Suppressor macrophage treated with lipopolysaccharide for 4 hours (primary cell): Measurements from ENCODE around the gene ZNF418.
A peak's percentile ranks its signal among the peaks of the same experiment; 100 is the strongest.
"Not testable (repeated sequence)": the region's sequence is repeated elsewhere in the genome, so short reads cannot be mapped to it uniquely, and the experiment has no call there.

Experiments used
- DNase-seq: peaks from one replicate; pipeline ENCODE4 v3.0.0-alpha.2; 2020

Gene ZNF418

DNA sequence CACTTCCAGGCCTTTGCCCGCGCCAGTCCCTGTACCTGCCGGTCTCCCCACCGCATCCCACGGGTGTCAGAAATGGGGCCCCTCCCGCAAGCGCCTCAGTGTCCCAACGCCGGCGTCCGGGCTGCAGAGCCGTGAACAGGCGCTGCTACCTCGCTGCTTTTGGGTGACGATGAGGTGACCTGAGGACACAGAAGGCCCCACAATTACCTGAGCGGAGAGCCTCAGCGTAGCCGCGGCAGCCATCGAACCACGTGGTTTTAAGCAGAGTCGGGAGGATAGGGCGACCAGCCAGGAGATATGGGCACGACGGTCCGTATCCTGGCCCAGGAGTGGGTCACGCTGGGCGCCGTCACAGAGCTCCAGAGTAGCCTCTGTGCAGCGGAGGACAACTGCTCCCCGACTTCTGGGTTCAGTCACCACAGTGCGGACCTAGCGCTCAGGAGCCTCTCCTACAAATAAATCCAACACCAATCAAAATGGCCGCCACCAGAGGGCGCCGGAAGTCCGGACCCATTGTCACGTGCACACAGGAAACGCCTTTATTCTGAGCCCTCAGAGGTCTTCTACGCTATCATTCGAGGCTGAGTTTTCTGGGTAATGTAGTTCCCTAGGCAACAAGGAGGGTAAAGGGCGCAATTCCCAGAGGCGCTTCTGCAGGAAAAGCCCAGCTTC is 46.5 kb downstream of the ZNF418 start, which contains the start of gene ZNF814:
ZNF814 (minus strand) TSS at position 478 of the 672 bp plus-strand sequence; CDS start at position 243, 235 bp downstream.
- DNase-seq, result peak; percentile 76

DNA sequence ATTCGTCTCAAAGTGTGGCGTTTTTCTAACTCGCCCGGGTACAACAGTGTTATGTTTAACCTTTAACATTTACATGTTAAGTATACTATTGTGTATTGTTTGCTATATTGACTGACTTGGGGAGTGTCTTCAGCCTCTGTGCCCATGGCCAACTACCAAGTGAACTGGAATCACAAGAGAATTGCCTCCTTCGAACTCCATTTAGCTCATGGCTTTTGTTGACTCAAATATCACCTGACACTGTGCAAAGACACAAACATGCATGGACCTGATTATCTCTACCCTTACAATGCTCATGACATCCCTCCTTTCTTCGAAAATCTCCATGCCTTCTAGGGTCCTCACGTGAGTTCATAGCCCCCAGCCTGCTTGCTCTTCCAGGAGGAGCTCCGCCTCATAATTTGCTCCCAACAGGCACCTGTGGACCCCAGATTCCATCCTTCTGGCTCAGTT is 47.1 kb downstream of the ZNF418 start:
- DNase-seq, result no peak

DNA sequence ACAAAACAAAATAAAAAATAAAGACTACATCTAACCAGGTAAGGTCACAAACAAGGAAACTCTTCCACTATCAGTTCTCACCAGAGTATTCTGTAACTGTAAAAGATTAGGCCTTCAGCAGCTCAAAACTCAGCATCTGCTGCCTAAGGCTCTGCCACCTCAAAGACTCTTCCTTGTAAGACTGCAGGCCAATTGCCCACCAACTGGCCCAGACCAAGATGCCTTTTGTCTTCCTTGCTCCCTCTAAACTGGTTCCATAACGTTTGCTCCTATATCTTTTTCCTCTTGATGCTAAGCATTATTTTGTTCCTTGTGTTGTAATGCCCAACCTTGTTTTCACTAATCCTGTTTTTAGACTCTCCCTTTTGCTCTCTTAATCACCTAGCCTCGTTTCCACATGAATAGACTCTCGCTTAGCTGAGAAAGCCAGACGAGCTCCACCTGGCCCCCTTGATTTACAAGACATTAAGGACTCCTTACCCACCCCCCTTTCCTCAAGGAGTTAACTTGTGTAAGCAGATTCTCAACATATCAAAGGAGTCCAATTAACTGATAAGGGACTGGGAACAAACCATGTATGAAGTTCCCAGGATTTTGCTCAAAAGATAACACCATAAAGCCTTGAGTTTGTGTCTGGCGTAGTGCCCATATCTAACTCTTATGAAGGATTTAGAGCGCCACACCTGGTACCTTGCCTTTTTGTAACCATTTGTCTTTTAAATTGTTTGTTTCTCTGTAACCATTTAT is 47.8 kb downstream of the ZNF418 start:
- no peak for DNase-seq

DNA sequence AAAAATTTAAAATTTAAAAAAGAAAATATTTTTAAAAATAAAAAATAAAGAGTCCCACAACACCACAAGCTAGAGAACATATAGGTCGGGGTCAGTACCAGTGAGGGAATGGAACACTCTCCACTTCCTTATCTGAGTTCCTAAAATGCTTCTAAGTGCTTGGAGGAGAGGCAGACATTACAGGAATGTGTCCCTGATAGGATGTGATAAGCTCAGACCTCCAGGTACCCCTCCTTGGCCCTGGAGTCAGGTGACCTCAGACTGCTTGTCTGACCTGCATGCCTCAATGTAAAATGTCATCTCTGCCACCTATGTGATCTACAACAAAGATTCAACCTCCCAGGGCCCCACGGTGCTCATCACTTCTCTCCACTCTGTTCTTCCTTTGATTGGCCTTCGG is 49.2 kb downstream of the ZNF418 start:
- DNase-seq, result no peak

DNA sequence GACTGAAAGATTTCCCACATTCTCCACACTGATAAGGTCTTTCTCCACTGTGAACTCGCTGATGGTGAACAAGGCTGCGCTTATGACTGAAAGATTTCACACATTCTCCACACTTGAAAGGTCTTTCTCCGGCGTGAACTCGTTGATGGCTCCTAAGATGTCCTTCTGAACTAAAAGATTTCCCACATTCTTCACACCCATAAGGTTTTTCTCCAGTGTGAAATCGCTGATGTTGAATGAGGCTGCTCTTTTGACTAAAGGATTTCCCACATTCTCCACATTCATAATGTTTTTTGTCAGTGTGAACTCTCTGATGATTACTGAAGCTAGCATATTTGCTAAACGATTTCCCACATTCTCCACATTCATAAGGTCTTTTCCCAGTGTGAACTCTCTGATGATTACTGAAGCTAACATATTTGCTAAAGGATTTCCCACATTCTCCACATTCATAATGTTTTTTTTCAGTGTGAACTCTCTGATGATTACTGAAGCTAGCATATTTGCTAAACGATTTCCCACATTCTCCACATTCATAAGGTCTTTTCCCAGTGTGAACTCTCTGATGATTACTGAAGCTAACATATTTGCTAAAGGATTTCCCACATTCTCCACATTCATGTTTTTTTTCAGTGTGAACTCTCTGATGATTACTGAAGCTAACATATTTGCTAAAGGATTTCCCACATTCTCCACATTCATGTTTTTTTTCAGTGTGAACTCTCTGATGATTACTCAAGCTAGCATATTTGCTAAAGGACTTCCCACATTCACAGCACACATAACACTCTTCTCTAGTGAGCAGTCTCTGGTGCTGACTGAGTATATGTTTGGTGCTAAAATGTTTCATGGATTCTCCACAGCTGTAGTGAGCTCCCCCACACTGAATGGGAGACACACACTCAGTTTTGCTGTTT is 61.1 kb downstream of the ZNF418 start:
- DNase-seq, result not testable (repeated sequence)

DNA sequence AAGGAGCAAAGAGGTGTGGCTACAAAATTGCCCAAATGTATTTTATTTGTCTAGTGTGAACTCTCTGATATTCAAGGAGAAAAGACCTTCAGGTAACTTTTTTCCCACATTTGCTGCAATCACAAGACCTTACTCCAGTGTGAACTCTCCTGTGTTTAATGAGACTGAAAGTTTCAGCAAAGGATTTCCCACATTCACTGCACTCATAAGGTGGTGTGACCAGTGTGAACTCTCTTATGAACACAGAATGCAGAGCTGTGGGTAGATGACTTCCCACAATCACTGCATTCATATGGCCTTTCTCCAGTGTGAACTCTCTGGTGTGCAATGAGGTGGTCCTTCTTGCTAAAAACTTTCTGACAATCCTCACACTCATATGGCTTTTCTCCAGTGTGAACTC is 62.8 kb downstream of the ZNF418 start:
- no peak for DNase-seq
